HepG2 (cell line): ENCODE results near the gene SNRPD2. TPM values are rescaled to one million over a fixed set of nuclear protein-coding genes. Genes with fewer than 3 reads are reported as not detected.

Experiments
- ATF7-NPFF ChIP-seq: sonication (generic); formaldehyde crosslinking; IDR thresholded peaks from 2 replicates; pipeline ENCODE4 v1.8.1; 2023; ENCODE audit warnings: mild to moderate bottlenecking, low read depth, missing genetic modification reagents, moderate library complexity
- BRD4 ChIP-seq: sonication (generic); formaldehyde crosslinking; IDR thresholded peaks from 2 replicates; pipeline ENCODE4 v1.4.0; 2020; ENCODE audit warnings: missing genetic modification reagents
- CEBPG ChIP-seq: IDR thresholded peaks from 2 replicates; pipeline ENCODE4 v1.6.1; 2016
- DPF2 ChIP-seq: sonication (generic); formaldehyde crosslinking; IDR thresholded peaks from 2 replicates; pipeline ENCODE4 v1.4.0; 2020; ENCODE audit warnings: mild to moderate bottlenecking, low read depth, missing genetic modification reagents, borderline replicate concordance
- HMG20A ChIP-seq: IDR thresholded peaks from 2 replicates; pipeline ENCODE4 v1.6.1; 2016; ENCODE audit warnings: borderline replicate concordance
- MLLT10 ChIP-seq: sonication (generic); formaldehyde crosslinking; IDR thresholded peaks from 2 replicates; pipeline ENCODE4 v1.4.0; 2020; ENCODE audit warnings: missing genetic modification reagents
- NFRKB ChIP-seq: fragments of 450-650 bp; IDR thresholded peaks from 2 replicates; pipeline ENCODE4 v1.6.1; 2017
- PRDM10 ChIP-seq: sonication (generic); formaldehyde crosslinking; IDR thresholded peaks from 2 replicates; pipeline ENCODE4 v1.4.0; 2020; ENCODE audit warnings: low read depth, missing genetic modification reagents
- RBM39 ChIP-seq: fragments of 200-400 bp; formaldehyde crosslinking; IDR thresholded peaks from one replicate; pipeline ENCODE4 v1.6.1; 2018; ENCODE audit warnings: antibody characterized with exemption, mild to moderate bottlenecking, low read depth, low read length; ENCODE audit not compliant: poor library complexity, severe bottlenecking
- RFXAP ChIP-seq: sonication (generic); formaldehyde crosslinking; IDR thresholded peaks from 2 replicates; pipeline ENCODE4 v1.4.0; 2020; ENCODE audit warnings: missing genetic modification reagents, borderline replicate concordance
- RXRB ChIP-seq: IDR thresholded peaks from 2 replicates; pipeline ENCODE4 v1.6.1; 2016; ENCODE audit warnings: borderline replicate concordance, missing genetic modification reagents, missing compliant biosample characterization
- SAFB2 ChIP-seq: sonication (generic); formaldehyde crosslinking; IDR thresholded peaks from 2 replicates; pipeline ENCODE4 v1.5.1; 2020; ENCODE audit warnings: missing genetic modification reagents, low read depth, mild to moderate bottlenecking, borderline replicate concordance
- YEATS2 ChIP-seq: sonication (generic); formaldehyde crosslinking; IDR thresholded peaks from 2 replicates; pipeline ENCODE4 v1.4.0; 2020; ENCODE audit warnings: missing genetic modification reagents, borderline replicate concordance
- YY1 ChIP-seq: IDR thresholded peaks from 2 replicates; pipeline ENCODE4 v1.6.1; 2011; ENCODE audit warnings: low read length, low read depth, moderate library complexity, mild to moderate bottlenecking; ENCODE audit not compliant: insufficient read depth, insufficient replicate concordance
- ZFP91 ChIP-seq: sonication (generic); formaldehyde crosslinking; IDR thresholded peaks from 2 replicates; pipeline ENCODE4 v1.9.0; 2022; ENCODE audit warnings: missing genetic modification reagents, mild to moderate bottlenecking, borderline replicate concordance
- ZNF160 ChIP-seq: sonication (generic); formaldehyde crosslinking; IDR thresholded peaks from 2 replicates; pipeline ENCODE4 v1.8.0; 2022; ENCODE audit warnings: mild to moderate bottlenecking, inconsistent platforms, missing genetic modification reagents
- ZNF224 ChIP-seq: sonication (generic); formaldehyde crosslinking; IDR thresholded peaks from 2 replicates; pipeline ENCODE4 v1.5.0; 2020; ENCODE audit warnings: mild to moderate bottlenecking, missing genetic modification reagents
- ZNF276 ChIP-seq: sonication (generic); formaldehyde crosslinking; IDR thresholded peaks from 2 replicates; pipeline ENCODE4 v1.4.0; 2020; ENCODE audit warnings: mild to moderate bottlenecking, low read depth, missing genetic modification reagents
- ZNF510 ChIP-seq: sonication (generic); formaldehyde crosslinking; IDR thresholded peaks from 2 replicates; pipeline ENCODE4 v1.4.0; 2020; ENCODE audit warnings: low read depth, mild to moderate bottlenecking, missing genetic modification reagents
- ZNF713 ChIP-seq: sonication (generic); formaldehyde crosslinking; IDR thresholded peaks from 2 replicates; pipeline ENCODE4 v1.4.0; 2020; ENCODE audit warnings: mild to moderate bottlenecking, missing genetic modification reagents
- ZSCAN25 ChIP-seq: sonication (generic); formaldehyde crosslinking; IDR thresholded peaks from 2 replicates; pipeline ENCODE4 v1.8.0; 2022; ENCODE audit warnings: mild to moderate bottlenecking, missing genetic modification reagents
- ZZZ3 ChIP-seq: sonication (generic); formaldehyde crosslinking; IDR thresholded peaks from 2 replicates; pipeline ENCODE4 v1.4.0; 2020; ENCODE audit warnings: missing genetic modification reagents, mild to moderate bottlenecking, borderline replicate concordance
- polyA plus RNA-seq, 8 experiments: library from polyadenylated mRNA; depleted of rRNA in 3 of 8; stranded (reverse) in 7 of 8; unstranded in 1 of 8; fragments of >200 nt; fragmentation: Illumina TruSeq in 4 of 8; extraction: Trizol in 4 of 8; gene quantifications; 2 replicates each; pipeline versions ENCODE4 v1.2.1 to v1.2.3, GENCODE V29; 2011 to 2016; ENCODE audit warnings: low read depth in 4 of 8, missing spikeins in 1 of 8, mixed read lengths in 1 of 8; ENCODE audit not compliant: insufficient read depth in 1 of 8
- total RNA-seq, 5 experiments: library from RNA; depleted of rRNA; stranded (reverse); fragments of >200 nt; fragmentation: Illumina TruSeq; extraction: Trizol; gene quantifications; 2 replicates each; pipeline ENCODE4 v1.2.3, GENCODE V29; 2016; ENCODE audit warnings: low read depth in 1 of 5

The SNRPD2 gene
- total and polyA plus RNA-seq, 2 of the 13 experiments (the other 11 are each of a cell fraction or from before 2014, with no cell fraction given), result 299 to 485 TPM

GRCh38 chr19:45641274-45642105 is 50.3 kb downstream of the SNRPD2 start (continued):
- no peak for TF ChIP-seq ZNF510
- no peak for TF ChIP-seq ZNF713
- 0 out of 2 replicates have a peak, but pooled peaks have one; percentile 35 for TF ChIP-seq ZNF224 (CRISPR knock-in tag)
- peak; percentile 23 for TF ChIP-seq RBM39
- TF ChIP-seq YEATS2, result no peak
- no peak for TF ChIP-seq SAFB2 (CRISPR knock-in tag)
- TF ChIP-seq ZSCAN25 (CRISPR knock-in tag), result no peak
- peak; percentile 76 for TF ChIP-seq ATF7-NPFF
- TF ChIP-seq BRD4 (CRISPR knock-in tag), result no peak; the same call in 1 of the 2 replicates
- no peak for TF ChIP-seq RXRB
- TF ChIP-seq HMG20A, result no peak
- TF ChIP-seq ZFP91 (CRISPR knock-in tag), result peak; percentile 61
- no peak for TF ChIP-seq RFXAP
- no peak for TF ChIP-seq MLLT10
- no peak; the same call in 1 of the 2 replicates for TF ChIP-seq PRDM10
- no peak for TF ChIP-seq YY1
- no peak for TF ChIP-seq DPF2 (CRISPR knock-in tag)
- 0 out of 2 replicates have a peak, but pooled peaks have one; percentile 56 for TF ChIP-seq ZNF276
- no peak for TF ChIP-seq ZZZ3 (CRISPR knock-in tag)
- no peak for TF ChIP-seq CEBPG
- no peak for TF ChIP-seq ZNF160
- TF ChIP-seq NFRKB, result no peak
